Keratinocyte (primary cell): ENCODE results near the gene ERICH6. TPM values are rescaled to one million over a fixed set of nuclear protein-coding genes. Genes with fewer than 3 reads are reported as not detected.

ENCODE experiments used
- DNase-seq: peaks from one replicate; pipeline ENCODE4 v3.0.0-alpha.2; 2011; ENCODE audit warnings: low read depth, missing footprints, low spot score
- FAIRE-seq: peaks from 2 replicates; lab custom pipeline; 2011; peaks lifted over from hg19 to GRCh38; lab: Jason Lieb, UNC
- H2AFZ ChIP-seq: 2 replicates; pipeline ENCODE4 v1.6.0; 2012; ENCODE audit warnings: low read length, control low read depth, inconsistent platforms; ENCODE audit not compliant: control insufficient read depth
- H3K27ac ChIP-seq: 2 replicates; pipeline ENCODE4 v1.5.1; 2011; ENCODE audit warnings: low read length; ENCODE audit not compliant: control insufficient read depth, insufficient read depth
- H3K27me3 ChIP-seq: 3 replicates; pipeline ENCODE4 v1.6.0; 2011; ENCODE audit warnings: low read length; ENCODE audit not compliant: control insufficient read depth, insufficient read depth; ENCODE audit errors: extremely low read depth
- H3K36me3 ChIP-seq, 2 experiments: 2 replicates in 1 of 2; 3 replicates in 1 of 2; pipeline ENCODE4 v1.5.1; 2011; ENCODE audit warnings: low read length in 2 of 2, mild to moderate bottlenecking in 1 of 2; ENCODE audit not compliant: control insufficient read depth in 2 of 2, insufficient read depth in 2 of 2; ENCODE audit errors: extremely low read depth in 1 of 2
- H3K4me1 ChIP-seq: 3 replicates; pipeline ENCODE4 v1.5.1; 2011; ENCODE audit warnings: low read length; ENCODE audit not compliant: control insufficient read depth, insufficient read depth; ENCODE audit errors: extremely low read depth
- H3K4me2 ChIP-seq: 3 replicates; pipeline ENCODE4 v1.6.0; 2011; ENCODE audit warnings: low read depth, low read length; ENCODE audit not compliant: control insufficient read depth, insufficient read depth; ENCODE audit errors: extremely low read depth
- H3K4me3 ChIP-seq, 3 experiments: fragments of 200-600 bp in 1 of 3; sonication (generic) in 1 of 3; 2 replicates in 2 of 3; 3 replicates in 1 of 3; pipeline ENCODE4 v1.5.1; 2011 to 2016; ENCODE audit warnings: low read length in 3 of 3, mild to moderate bottlenecking in 3 of 3, control low read depth in 2 of 3, inconsistent platforms in 1 of 3, low read depth in 1 of 3, mixed read lengths in 1 of 3, mixed run types in 1 of 3, moderate library complexity in 1 of 3; ENCODE audit not compliant: control insufficient read depth in 2 of 3, insufficient read depth in 2 of 3; ENCODE audit errors: extremely low read depth in 1 of 3
- H3K79me2 ChIP-seq: 2 replicates; pipeline ENCODE4 v1.6.0; 2012; ENCODE audit warnings: low read length; ENCODE audit not compliant: control insufficient read depth, insufficient read depth
- H3K9ac ChIP-seq: 3 replicates; pipeline ENCODE4 v1.6.0; 2011; ENCODE audit warnings: low read length; ENCODE audit not compliant: control insufficient read depth, insufficient read depth; ENCODE audit errors: extremely low read depth
- H3K9me1 ChIP-seq: 3 replicates; pipeline ENCODE4 v1.6.0; 2011; ENCODE audit warnings: low read length; ENCODE audit not compliant: control insufficient read depth, insufficient read depth; ENCODE audit errors: extremely low read depth
- H3K9me3 ChIP-seq: 2 replicates; pipeline ENCODE4 v1.5.1; 2012; ENCODE audit warnings: low read depth, low read length; ENCODE audit not compliant: control insufficient read depth
- H4K20me1 ChIP-seq: 3 replicates; pipeline ENCODE4 v1.6.0; 2011; ENCODE audit warnings: low read length; ENCODE audit not compliant: control insufficient read depth, insufficient read depth; ENCODE audit errors: extremely low read depth
- EZH2 ChIP-seq: IDR thresholded peaks from one replicate; pipeline ENCODE4 v1.6.1; 2012; ENCODE audit warnings: inconsistent platforms, mild to moderate bottlenecking, low read length, moderate library complexity
- dilution Hi-C: fragments of 300-500 bp; cut with MboI; formaldehyde crosslinking; loops from one replicate; pipeline ENCODE4 v1.7.0; 2020; ENCODE audit warnings: low sequenced_read_pairs; ENCODE audit not compliant: extremely low pct_ligation_motif_present
- polyA plus RNA-seq, 5 experiments: library from polyadenylated mRNA; depleted of rRNA in 3 of 5; stranded (reverse) in 3 of 5; stranded (forward) in 1 of 5; unstranded in 1 of 5; fragments of >200 nt; gene quantifications; 1 replicate in 1 of 5; 2 replicates in 3 of 5; 3 replicates in 1 of 5; pipeline versions ENCODE4 v1.2.1 to v1.2.3, GENCODE V29; 2011 to 2012; ENCODE audit warnings: missing spikeins in 2 of 5, low read depth in 1 of 5, low replicate concordance in 1 of 5
- TF ChIP-seq, protein P1 (sequence below), 3 experiments: IDR thresholded peaks in 1 of 3; conservative IDR thresholded peaks in 1 of 3; optimal IDR thresholded peaks in 1 of 3; 2 replicates in 2 of 3; 3 replicates in 1 of 3; pipeline versions ENCODE3 to v1.5.1; 2011; ENCODE audit warnings: low read length in 3 of 3, mild to moderate bottlenecking in 3 of 3, moderate library complexity in 2 of 3, control low read depth in 1 of 3, inconsistent platforms in 1 of 3; ENCODE audit not compliant: insufficient read depth in 2 of 3; ENCODE audit errors: extremely low read depth in 1 of 3

ERICH6 gene
- polyA plus RNA-seq, 1 donor (not counting 4 experiments of a cell fraction or from before 2014, with no cell fraction given), result 0.03 TPM

DNA sequence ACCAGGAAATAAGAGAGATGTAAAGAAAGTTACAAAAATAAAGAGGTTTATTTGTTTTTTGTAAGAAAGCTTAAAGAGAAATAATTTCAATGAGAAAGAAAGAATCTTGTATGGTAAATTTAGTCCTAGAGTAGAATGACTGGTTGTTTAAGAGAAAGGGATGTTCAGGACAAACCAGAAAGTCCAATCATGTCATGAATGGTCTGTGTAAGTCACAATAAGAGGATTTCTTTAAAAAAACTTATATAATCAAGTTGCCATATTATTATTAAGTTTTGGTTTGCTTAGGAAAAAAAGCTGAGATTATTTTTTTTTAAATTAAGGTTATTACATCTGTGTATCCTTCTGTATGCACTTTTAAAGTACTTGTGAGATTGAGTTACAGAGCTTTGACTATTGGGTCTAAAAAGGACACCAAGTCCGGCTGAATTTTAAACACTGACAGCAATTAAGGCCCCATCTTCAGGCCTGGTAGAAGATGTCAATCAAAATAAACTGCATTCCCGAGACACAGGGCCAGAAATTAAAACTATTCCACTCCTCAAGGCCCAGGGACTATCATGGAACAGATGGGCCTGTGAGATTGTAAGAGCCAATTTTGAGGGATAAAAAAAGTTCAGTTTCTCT, 12.2 kb downstream of the ERICH6 start:
- Histone ChIP-seq H3K9ac (no peak overlapping the region), H3K27me3 (no peaks in the 10 kb centered on the region), H3K4me2 (no peak overlapping the region), H3K27ac (no peak overlapping the region), H3K4me1 (no peaks in the 10 kb centered on the region), H3K9me1 (no peaks in the 10 kb centered on the region), H3K4me3 (no peak overlapping the region), H2AFZ (no peak overlapping the region), H3K9me3 (peaks cover 3% of the 10 kb centered on the region), H4K20me1 (no peaks in the 10 kb centered on the region), H3K36me3 (no peaks in the 10 kb centered on the region), H3K79me2 (no peaks in the 10 kb centered on the region)
- dilution Hi-C loops, result no loop called here
- FAIRE-seq (no peak), DNase-seq (no peak)
- TF ChIP-seq, protein P1, sequence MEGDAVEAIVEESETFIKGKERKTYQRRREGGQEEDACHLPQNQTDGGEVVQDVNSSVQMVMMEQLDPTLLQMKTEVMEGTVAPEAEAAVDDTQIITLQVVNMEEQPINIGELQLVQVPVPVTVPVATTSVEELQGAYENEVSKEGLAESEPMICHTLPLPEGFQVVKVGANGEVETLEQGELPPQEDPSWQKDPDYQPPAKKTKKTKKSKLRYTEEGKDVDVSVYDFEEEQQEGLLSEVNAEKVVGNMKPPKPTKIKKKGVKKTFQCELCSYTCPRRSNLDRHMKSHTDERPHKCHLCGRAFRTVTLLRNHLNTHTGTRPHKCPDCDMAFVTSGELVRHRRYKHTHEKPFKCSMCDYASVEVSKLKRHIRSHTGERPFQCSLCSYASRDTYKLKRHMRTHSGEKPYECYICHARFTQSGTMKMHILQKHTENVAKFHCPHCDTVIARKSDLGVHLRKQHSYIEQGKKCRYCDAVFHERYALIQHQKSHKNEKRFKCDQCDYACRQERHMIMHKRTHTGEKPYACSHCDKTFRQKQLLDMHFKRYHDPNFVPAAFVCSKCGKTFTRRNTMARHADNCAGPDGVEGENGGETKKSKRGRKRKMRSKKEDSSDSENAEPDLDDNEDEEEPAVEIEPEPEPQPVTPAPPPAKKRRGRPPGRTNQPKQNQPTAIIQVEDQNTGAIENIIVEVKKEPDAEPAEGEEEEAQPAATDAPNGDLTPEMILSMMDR (optimal IDR thresholded peaks at IDR 0.05 in 1 of 3, IDR thresholded peaks at IDR 0.05 in 1 of 3, conservative IDR thresholded peaks at IDR 0.05 in 1 of 3; ENCODE audit: extremely low read depth in 1 of 3, insufficient read depth in 2 of 3, low read length in 3 of 3), result no peak
- TF ChIP-seq EZH2, result no peak

DNA sequence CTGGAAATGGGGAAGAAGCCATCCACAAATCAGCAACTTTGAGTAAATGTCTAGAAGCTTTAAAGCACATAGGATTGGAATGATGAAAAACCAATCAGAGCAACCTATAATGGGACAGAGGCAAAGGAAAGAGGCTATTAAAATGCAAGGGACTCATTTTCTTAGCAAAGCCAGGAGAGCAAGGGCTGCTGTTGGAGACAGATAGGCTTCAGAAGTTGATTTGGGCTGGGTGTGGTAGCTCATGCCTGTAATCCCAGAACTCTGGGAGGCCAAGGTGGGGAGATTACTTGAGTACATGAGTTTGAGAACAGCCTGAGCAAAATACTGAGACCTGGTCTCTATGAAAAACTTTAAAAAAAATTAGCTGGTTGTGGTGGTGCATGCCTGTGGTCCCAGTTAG, 16.1 kb downstream of the ERICH6 start:
- H3K27me3 ChIP-seq, result peaks cover 3% of the 10 kb centered on the region
- no peaks in the 10 kb centered on the region for H3K4me1 ChIP-seq
- H3K79me2 ChIP-seq, result no peaks in the 10 kb centered on the region
- DNase-seq (no peak), FAIRE-seq (no peak)
- no peaks in the 10 kb centered on the region for H4K20me1 ChIP-seq
- no peaks in the 10 kb centered on the region for H3K36me3 ChIP-seq
- H3K9ac ChIP-seq, result no peak overlapping the region
- H3K4me3 ChIP-seq, result no peak overlapping the region
- H3K4me2 ChIP-seq, result no peak overlapping the region
- H3K9me1 ChIP-seq, result no peaks in the 10 kb centered on the region
- dilution Hi-C loops, result no loop called here
- H3K27ac ChIP-seq, result no peak overlapping the region
- H3K9me3 ChIP-seq, result peaks cover 3% of the 10 kb centered on the region
- H2AFZ ChIP-seq, result no peak overlapping the region
- no peak for TF ChIP-seq EZH2
- TF ChIP-seq, protein P1 (optimal IDR thresholded peaks at IDR 0.05 in 1 of 3, IDR thresholded peaks at IDR 0.05 in 1 of 3, conservative IDR thresholded peaks at IDR 0.05 in 1 of 3; ENCODE audit: extremely low read depth in 1 of 3, insufficient read depth in 2 of 3, low read length in 3 of 3), result no peak
